Measurements from ENCODE around the gene SYNPR.

Gene SYNPR

DNA sequence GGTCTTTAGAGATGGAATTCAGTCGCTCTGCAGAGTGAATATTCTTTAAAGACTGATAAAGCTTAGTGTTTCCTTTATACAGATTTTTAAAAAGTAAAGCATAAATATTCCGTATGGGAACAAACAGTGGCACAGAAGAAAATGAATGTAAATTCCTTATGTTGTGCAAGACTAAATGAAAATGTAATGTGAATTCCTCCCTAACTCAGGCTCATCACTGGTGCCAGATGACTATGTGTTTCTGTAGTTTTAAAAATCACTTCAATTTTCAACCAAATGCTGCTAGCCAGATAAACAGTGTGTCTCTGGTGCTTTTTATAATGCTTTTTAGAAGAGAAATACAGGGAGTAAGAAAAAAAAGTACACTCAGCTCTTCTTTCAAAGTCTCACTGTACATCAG lies 219.5 kb downstream of the SYNPR start:
- no peak overlapping the region for H3K4me3 ChIP-seq (ENCODE audit: low read length)
- no peak overlapping the region for H3K27ac ChIP-seq (ENCODE audit: low read depth, low read length)
- H3F3A ChIP-seq (ENCODE audit: control insufficient read depth, insufficient read depth) = no peaks in the 10 kb centered on the region
- no peaks in the 10 kb centered on the region for H3K9me3 ChIP-seq (ENCODE audit: control insufficient read depth, insufficient read depth, low read length)
- H3K4me1 ChIP-seq (ENCODE audit: control insufficient read depth, low read length) = no peaks in the 10 kb centered on the region
- no peaks in the 10 kb centered on the region for H3K9me2 ChIP-seq (replicated peaks; ENCODE audit: control insufficient read depth, low read length)
- H3K4me2 ChIP-seq (ENCODE audit: low read length) = no peak overlapping the region
- H3K27me3 ChIP-seq (ENCODE audit: control insufficient read depth, low read length) = no peaks in the 10 kb centered on the region
- TF ChIP-seq, protein P1, sequence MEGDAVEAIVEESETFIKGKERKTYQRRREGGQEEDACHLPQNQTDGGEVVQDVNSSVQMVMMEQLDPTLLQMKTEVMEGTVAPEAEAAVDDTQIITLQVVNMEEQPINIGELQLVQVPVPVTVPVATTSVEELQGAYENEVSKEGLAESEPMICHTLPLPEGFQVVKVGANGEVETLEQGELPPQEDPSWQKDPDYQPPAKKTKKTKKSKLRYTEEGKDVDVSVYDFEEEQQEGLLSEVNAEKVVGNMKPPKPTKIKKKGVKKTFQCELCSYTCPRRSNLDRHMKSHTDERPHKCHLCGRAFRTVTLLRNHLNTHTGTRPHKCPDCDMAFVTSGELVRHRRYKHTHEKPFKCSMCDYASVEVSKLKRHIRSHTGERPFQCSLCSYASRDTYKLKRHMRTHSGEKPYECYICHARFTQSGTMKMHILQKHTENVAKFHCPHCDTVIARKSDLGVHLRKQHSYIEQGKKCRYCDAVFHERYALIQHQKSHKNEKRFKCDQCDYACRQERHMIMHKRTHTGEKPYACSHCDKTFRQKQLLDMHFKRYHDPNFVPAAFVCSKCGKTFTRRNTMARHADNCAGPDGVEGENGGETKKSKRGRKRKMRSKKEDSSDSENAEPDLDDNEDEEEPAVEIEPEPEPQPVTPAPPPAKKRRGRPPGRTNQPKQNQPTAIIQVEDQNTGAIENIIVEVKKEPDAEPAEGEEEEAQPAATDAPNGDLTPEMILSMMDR (IDR thresholded peaks at IDR 0.05; ENCODE audit: low read depth, low read length, poor library complexity, severe bottlenecking) = no peak
- TF ChIP-seq EZH2phosphoT487 (IDR thresholded peaks at IDR 0.05; ENCODE audit: borderline replicate concordance, low read length) = no peak
- H3K79me2 ChIP-seq (ENCODE audit: control insufficient read depth, low read length) = no peaks in the 10 kb centered on the region
- no peaks in the 10 kb centered on the region for H3K36me3 ChIP-seq (ENCODE audit: control insufficient read depth, low read length)
- no peaks in the 10 kb centered on the region for H4K20me1 ChIP-seq (ENCODE audit: control insufficient read depth, insufficient read depth, low read depth, low read length)

DNA sequence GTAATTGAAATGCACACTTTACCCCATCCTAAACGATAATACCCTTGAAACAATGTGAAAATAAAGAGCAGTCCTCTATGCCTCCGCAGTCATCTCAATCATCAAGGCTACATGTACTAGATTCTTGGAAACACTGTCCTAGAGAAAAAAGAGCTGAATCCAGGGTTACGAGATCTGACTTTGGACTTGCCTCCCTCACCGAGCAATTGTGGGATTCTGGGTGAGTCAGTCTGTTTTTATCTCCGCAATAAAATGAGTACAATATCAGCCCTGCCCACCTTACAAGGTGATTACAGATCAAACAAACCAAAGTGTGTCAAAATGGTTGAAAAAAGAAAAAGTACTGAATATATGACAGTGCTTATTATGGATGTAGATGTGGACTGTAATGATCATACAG lies 222.1 kb downstream of the SYNPR start:
- H3K4me1 ChIP-seq (ENCODE audit: control insufficient read depth, low read length) = no peaks in the 10 kb centered on the region
- TF ChIP-seq EZH2phosphoT487 (IDR thresholded peaks at IDR 0.05; ENCODE audit: borderline replicate concordance, low read length) = no peak
- TF ChIP-seq, protein P1 (IDR thresholded peaks at IDR 0.05; ENCODE audit: low read depth, low read length, poor library complexity, severe bottlenecking) = no peak
- H3K27me3 ChIP-seq (ENCODE audit: control insufficient read depth, low read length) = no peaks in the 10 kb centered on the region
- no peak overlapping the region for H3K4me2 ChIP-seq (ENCODE audit: low read length)
- no peaks in the 10 kb centered on the region for H3F3A ChIP-seq (ENCODE audit: control insufficient read depth, insufficient read depth)
- no peaks in the 10 kb centered on the region for H4K20me1 ChIP-seq (ENCODE audit: control insufficient read depth, insufficient read depth, low read depth, low read length)
- no peaks in the 10 kb centered on the region for H3K9me3 ChIP-seq (ENCODE audit: control insufficient read depth, insufficient read depth, low read length)
- no peaks in the 10 kb centered on the region for H3K9me2 ChIP-seq (replicated peaks; ENCODE audit: control insufficient read depth, low read length)
- no peak overlapping the region for H3K4me3 ChIP-seq (ENCODE audit: low read length)
- no peaks in the 10 kb centered on the region for H3K79me2 ChIP-seq (ENCODE audit: control insufficient read depth, low read length)
- no peak overlapping the region for H3K27ac ChIP-seq (ENCODE audit: low read depth, low read length)
- H3K36me3 ChIP-seq (ENCODE audit: control insufficient read depth, low read length) = no peaks in the 10 kb centered on the region

DNA sequence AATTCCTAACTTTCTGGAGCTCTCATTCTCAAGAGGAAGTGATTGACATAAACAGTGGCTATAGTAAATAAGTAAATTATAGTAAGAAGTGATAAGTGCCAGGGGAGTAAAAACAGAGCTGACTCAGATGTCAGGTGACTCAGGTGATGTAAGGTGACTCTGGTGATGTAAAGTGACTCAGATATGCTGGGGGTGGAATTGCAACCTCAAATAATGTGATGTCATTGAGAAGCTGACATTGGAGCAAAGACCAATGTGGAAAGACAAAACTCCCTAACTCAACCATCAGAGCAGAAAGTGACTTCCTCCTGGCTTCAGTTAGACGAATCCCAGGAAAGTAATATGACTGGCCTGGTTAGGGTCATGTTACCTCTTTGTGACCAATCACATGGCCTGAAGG lies 230.2 kb downstream of the SYNPR start:
- Histone ChIP-seq H3K27ac (ENCODE audit: low read depth, low read length) (no peak overlapping the region), H3K4me1 (ENCODE audit: control insufficient read depth, low read length) (no peaks in the 10 kb centered on the region), H3K9me3 (ENCODE audit: control insufficient read depth, insufficient read depth, low read length) (no peaks in the 10 kb centered on the region), H3K4me2 (ENCODE audit: low read length) (no peak overlapping the region), H3F3A (ENCODE audit: control insufficient read depth, insufficient read depth) (no peaks in the 10 kb centered on the region), H4K20me1 (ENCODE audit: control insufficient read depth, insufficient read depth, low read depth, low read length) (no peaks in the 10 kb centered on the region), H3K79me2 (ENCODE audit: control insufficient read depth, low read length) (no peaks in the 10 kb centered on the region), H3K27me3 (ENCODE audit: control insufficient read depth, low read length) (no peaks in the 10 kb centered on the region), H3K9me2 (replicated peaks; ENCODE audit: control insufficient read depth, low read length) (no peaks in the 10 kb centered on the region), H3K4me3 (ENCODE audit: low read length) (no peak overlapping the region), H3K36me3 (ENCODE audit: control insufficient read depth, low read length) (no peaks in the 10 kb centered on the region)
- TF ChIP-seq, protein P1 (IDR thresholded peaks at IDR 0.05; ENCODE audit: low read depth, low read length, poor library complexity, severe bottlenecking) = no peak
- no peak for TF ChIP-seq EZH2phosphoT487 (IDR thresholded peaks at IDR 0.05; ENCODE audit: borderline replicate concordance, low read length)

DNA sequence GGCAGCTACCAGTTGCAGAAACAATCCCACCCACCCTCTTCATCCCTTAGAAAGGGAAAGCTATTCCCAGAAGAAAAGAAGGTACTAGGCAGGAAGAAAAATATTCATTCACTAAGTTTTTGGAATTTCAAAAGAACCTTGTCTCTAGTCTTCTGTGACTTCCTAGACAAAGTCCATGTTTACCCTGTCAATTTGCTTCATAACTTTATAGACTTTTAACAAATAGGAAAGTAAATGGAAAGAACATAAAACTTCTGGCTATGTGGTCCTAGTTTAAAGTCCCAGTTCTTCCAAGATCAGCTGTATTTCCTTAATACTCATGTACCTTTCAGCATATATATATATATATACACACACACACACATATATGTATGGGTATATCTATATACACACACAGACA lies 230.7 kb downstream of the SYNPR start:
- no peak for TF ChIP-seq EZH2phosphoT487 (IDR thresholded peaks at IDR 0.05; ENCODE audit: borderline replicate concordance, low read length)
- no peaks in the 10 kb centered on the region for H3K9me3 ChIP-seq (ENCODE audit: control insufficient read depth, insufficient read depth, low read length)
- no peaks in the 10 kb centered on the region for H3K79me2 ChIP-seq (ENCODE audit: control insufficient read depth, low read length)
- H3K4me3 ChIP-seq (ENCODE audit: low read length) = no peak overlapping the region
- H3K27me3 ChIP-seq (ENCODE audit: control insufficient read depth, low read length) = no peaks in the 10 kb centered on the region
- no peaks in the 10 kb centered on the region for H3K36me3 ChIP-seq (ENCODE audit: control insufficient read depth, low read length)
- no peak overlapping the region for H3K4me2 ChIP-seq (ENCODE audit: low read length)
- H4K20me1 ChIP-seq (ENCODE audit: control insufficient read depth, insufficient read depth, low read depth, low read length) = no peaks in the 10 kb centered on the region
- H3K27ac ChIP-seq (ENCODE audit: low read depth, low read length) = no peak overlapping the region
- no peaks in the 10 kb centered on the region for H3K4me1 ChIP-seq (ENCODE audit: control insufficient read depth, low read length)
- H3F3A ChIP-seq (ENCODE audit: control insufficient read depth, insufficient read depth) = no peaks in the 10 kb centered on the region
- no peaks in the 10 kb centered on the region for H3K9me2 ChIP-seq (replicated peaks; ENCODE audit: control insufficient read depth, low read length)
